Measurements from ENCODE around the gene ETNK2. TPM values are rescaled to one million over a fixed set of nuclear protein-coding genes. Genes with fewer than 3 reads are reported as not detected.

The ETNK2 gene
- total and polyA plus RNA-seq, 2 of the 13 experiments (the other 11 are each of a cell fraction or from before 2014, with no cell fraction given): 15.5 to 42.8 TPM

GRCh38 chr1:204180133-204180532 lies 28.3 kb upstream of the ETNK2 start (continued):
- TF ChIP-seq ZNF770 (CRISPR knock-in tag; IDR thresholded peaks at IDR 0.05) (peak; percentile 98), TCF7 (IDR thresholded peaks at IDR 0.05; ENCODE audit: low read depth) (peak; percentile 81), FOSL2 (CRISPR knock-in tag; IDR thresholded peaks at IDR 0.05) (peak; percentile 66), HDAC1 (CRISPR knock-in tag; IDR thresholded peaks at IDR 0.05) (0 out of 2 replicates have a peak, but pooled peaks have one; percentile 25), NR3C1 (CRISPR knock-in tag; IDR thresholded peaks at IDR 0.05) (no peak), NFE2L2 (IDR thresholded peaks at IDR 0.05; ENCODE audit: low read length) (peak; percentile 21; the same call in 1 of the 2 replicates), PATZ1 (CRISPR knock-in tag; IDR thresholded peaks at IDR 0.05) (no peak), FOXC1 (CRISPR knock-in tag; IDR thresholded peaks at IDR 0.05; ENCODE audit: borderline replicate concordance) (no peak), SAP130 (CRISPR knock-in tag; IDR thresholded peaks at IDR 0.05; ENCODE audit: low read depth) (peak; percentile 37; the same call in 1 of the 2 replicates), ZNF577 (CRISPR knock-in tag; IDR thresholded peaks at IDR 0.05; ENCODE audit: borderline replicate concordance, low read depth) (no peak), FOXA1 (IDR thresholded peaks at IDR 0.05) (no peak), FOXA1 (CRISPR knock-in tag; IDR thresholded peaks at IDR 0.05) (peak; percentile 45; the same call in 1 of the 2 replicates), KDM1A (CRISPR knock-in tag; IDR thresholded peaks at IDR 0.05) (peak; percentile 45; the same call in 1 of the 2 replicates), CREM (IDR thresholded peaks at IDR 0.05) (no peak), CREM (CRISPR knock-in tag; IDR thresholded peaks at IDR 0.05) (no peak), MED13 (CRISPR knock-in tag; IDR thresholded peaks at IDR 0.05) (no peak), ZSCAN21 (CRISPR knock-in tag; IDR thresholded peaks at IDR 0.05; ENCODE audit: borderline replicate concordance) (no peak)
- TF ChIP-seq, protein P1, sequence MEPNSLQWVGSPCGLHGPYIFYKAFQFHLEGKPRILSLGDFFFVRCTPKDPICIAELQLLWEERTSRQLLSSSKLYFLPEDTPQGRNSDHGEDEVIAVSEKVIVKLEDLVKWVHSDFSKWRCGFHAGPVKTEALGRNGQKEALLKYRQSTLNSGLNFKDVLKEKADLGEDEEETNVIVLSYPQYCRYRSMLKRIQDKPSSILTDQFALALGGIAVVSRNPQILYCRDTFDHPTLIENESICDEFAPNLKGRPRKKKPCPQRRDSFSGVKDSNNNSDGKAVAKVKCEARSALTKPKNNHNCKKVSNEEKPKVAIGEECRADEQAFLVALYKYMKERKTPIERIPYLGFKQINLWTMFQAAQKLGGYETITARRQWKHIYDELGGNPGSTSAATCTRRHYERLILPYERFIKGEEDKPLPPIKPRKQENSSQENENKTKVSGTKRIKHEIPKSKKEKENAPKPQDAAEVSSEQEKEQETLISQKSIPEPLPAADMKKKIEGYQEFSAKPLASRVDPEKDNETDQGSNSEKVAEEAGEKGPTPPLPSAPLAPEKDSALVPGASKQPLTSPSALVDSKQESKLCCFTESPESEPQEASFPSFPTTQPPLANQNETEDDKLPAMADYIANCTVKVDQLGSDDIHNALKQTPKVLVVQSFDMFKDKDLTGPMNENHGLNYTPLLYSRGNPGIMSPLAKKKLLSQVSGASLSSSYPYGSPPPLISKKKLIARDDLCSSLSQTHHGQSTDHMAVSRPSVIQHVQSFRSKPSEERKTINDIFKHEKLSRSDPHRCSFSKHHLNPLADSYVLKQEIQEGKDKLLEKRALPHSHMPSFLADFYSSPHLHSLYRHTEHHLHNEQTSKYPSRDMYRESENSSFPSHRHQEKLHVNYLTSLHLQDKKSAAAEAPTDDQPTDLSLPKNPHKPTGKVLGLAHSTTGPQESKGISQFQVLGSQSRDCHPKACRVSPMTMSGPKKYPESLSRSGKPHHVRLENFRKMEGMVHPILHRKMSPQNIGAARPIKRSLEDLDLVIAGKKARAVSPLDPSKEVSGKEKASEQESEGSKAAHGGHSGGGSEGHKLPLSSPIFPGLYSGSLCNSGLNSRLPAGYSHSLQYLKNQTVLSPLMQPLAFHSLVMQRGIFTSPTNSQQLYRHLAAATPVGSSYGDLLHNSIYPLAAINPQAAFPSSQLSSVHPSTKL (CRISPR knock-in tag; IDR thresholded peaks at IDR 0.05): 0 out of 2 replicates have a peak, but pooled peaks have one; percentile 24
